Endodermal cell (in vitro differentiated cells): Measurements from ENCODE around the gene FLRT2. TPM values are rescaled to one million over a fixed set of nuclear protein-coding genes. Genes with fewer than 3 reads are reported as not detected.

Experiments used
- DNase-seq: peaks from one replicate; pipeline ENCODE4 v3.0.0-alpha.2; 2017
- H3K27ac ChIP-seq: 2 replicates; pipeline ENCODE4 v1.5.1; 2013; ENCODE audit warnings: mild to moderate bottlenecking, low read depth, low read length, moderate library complexity
- H3K27me3 ChIP-seq: 2 replicates; pipeline ENCODE4 v1.6.1; 2013; ENCODE audit warnings: mild to moderate bottlenecking, low read length, moderate library complexity; ENCODE audit not compliant: insufficient read depth, control insufficient read depth, poor library complexity, severe bottlenecking
- H3K36me3 ChIP-seq: 2 replicates; pipeline ENCODE4 v1.7.0; 2013; ENCODE audit warnings: mild to moderate bottlenecking, low read length, moderate library complexity; ENCODE audit not compliant: control insufficient read depth, insufficient read depth
- H3K4me1 ChIP-seq: one replicate; pipeline ENCODE4 v1.7.0; 2013; ENCODE audit warnings: low read length; ENCODE audit not compliant: control insufficient read depth, insufficient read depth
- H3K4me3 ChIP-seq: 2 replicates; pipeline ENCODE4 v1.5.1; 2013; ENCODE audit warnings: mild to moderate bottlenecking, low read length, moderate library complexity
- H3K9ac ChIP-seq: 2 replicates; pipeline ENCODE4 v1.6.1; 2013; ENCODE audit warnings: mild to moderate bottlenecking, low read length, moderate library complexity; ENCODE audit not compliant: poor library complexity, severe bottlenecking; ENCODE audit errors: extremely low read depth
- H3K9me3 ChIP-seq: 2 replicates; pipeline ENCODE4 v1.6.1; 2013; ENCODE audit warnings: mild to moderate bottlenecking, low read length, moderate library complexity; ENCODE audit not compliant: control insufficient read depth
- H3K27ac Mint-ChIP-seq: 2 replicates; pipeline ENCODE4 v1.8.0; 2020; ENCODE audit warnings: mixed read lengths
- H3K27me3 Mint-ChIP-seq: 2 replicates; pipeline ENCODE4 v1.8.0; 2021; ENCODE audit warnings: mild to moderate bottlenecking, mixed read lengths; ENCODE audit not compliant: insufficient read depth
- H3K36me3 Mint-ChIP-seq: 2 replicates; pipeline ENCODE4 v1.8.0; 2020; ENCODE audit warnings: low read depth, mixed read lengths
- H3K4me1 Mint-ChIP-seq: 2 replicates; pipeline ENCODE4 v1.8.0; 2020; ENCODE audit warnings: mixed read lengths
- H3K4me3 Mint-ChIP-seq: 2 replicates; pipeline ENCODE4 v1.8.0; 2020; ENCODE audit warnings: mild to moderate bottlenecking, moderate library complexity, mixed read lengths
- H3K9me3 Mint-ChIP-seq: 2 replicates; pipeline ENCODE4 v1.8.0; 2020; ENCODE audit warnings: mild to moderate bottlenecking, mixed read lengths
- WGBS, 2 experiments: methylation state at CpG; one replicate each; pipeline versions ENCODE4 v1.1.5 to v1.1.7; 2013; ENCODE audit warnings: missing lambda C conversion rate in 2 of 2, mixed read lengths in 1 of 2; ENCODE audit not compliant: insufficient coverage in 1 of 2, insufficient read length in 1 of 2; 5-methylcytosine and 5-hydroxymethylcytosine counted together
- total RNA-seq, 2 donors: library from RNA; stranded (reverse); fragmentation: NEBNext Ultra II Directional in 1 of 2; extraction: Animal tissue kit (Norgen Biotek cat#: 25700) in 1 of 2; gene quantifications; 2 replicates in 1 of 2; 3 replicates in 1 of 2; pipeline ENCODE4 v1.2.1, GENCODE V29; 2021
- TF ChIP-seq, protein P1 (sequence below): fragments of 200-600 bp; sonication (generic); conservative IDR thresholded peaks from 2 replicates; pipeline ENCODE4 v1.5.0; 2021; ENCODE audit warnings: antibody characterized with exemption, mild to moderate bottlenecking

The FLRT2 gene
- total RNA-seq, 2 donors from 2014 or later, result 26.8 to 36.4 TPM

DNA sequence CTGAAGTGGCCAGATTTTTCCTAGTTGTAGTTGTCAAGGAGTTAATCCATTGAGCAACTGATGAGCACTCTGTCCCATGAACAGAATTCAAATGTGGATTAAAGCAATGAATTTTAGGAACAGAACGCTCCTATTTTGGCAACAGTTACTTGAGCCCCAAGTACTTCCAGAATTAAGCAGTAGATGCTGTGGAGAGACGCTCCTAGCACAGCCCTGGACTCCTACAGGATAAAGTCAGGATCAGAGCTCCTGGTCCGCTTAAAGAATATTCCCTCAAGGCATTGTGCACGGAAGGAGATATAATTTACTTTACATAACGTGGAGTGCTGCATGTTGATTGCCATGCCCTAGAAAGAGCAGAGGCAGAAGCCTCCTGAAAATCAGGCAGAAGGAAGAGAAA, 53.4 kb downstream of the FLRT2 start:
- Mint-ChIP-seq H3K36me3 (peaks cover 3% of the 10 kb centered on the region), H3K27ac (no peak overlapping the region)
- TF ChIP-seq, protein P1, sequence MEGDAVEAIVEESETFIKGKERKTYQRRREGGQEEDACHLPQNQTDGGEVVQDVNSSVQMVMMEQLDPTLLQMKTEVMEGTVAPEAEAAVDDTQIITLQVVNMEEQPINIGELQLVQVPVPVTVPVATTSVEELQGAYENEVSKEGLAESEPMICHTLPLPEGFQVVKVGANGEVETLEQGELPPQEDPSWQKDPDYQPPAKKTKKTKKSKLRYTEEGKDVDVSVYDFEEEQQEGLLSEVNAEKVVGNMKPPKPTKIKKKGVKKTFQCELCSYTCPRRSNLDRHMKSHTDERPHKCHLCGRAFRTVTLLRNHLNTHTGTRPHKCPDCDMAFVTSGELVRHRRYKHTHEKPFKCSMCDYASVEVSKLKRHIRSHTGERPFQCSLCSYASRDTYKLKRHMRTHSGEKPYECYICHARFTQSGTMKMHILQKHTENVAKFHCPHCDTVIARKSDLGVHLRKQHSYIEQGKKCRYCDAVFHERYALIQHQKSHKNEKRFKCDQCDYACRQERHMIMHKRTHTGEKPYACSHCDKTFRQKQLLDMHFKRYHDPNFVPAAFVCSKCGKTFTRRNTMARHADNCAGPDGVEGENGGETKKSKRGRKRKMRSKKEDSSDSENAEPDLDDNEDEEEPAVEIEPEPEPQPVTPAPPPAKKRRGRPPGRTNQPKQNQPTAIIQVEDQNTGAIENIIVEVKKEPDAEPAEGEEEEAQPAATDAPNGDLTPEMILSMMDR, result no peak

DNA sequence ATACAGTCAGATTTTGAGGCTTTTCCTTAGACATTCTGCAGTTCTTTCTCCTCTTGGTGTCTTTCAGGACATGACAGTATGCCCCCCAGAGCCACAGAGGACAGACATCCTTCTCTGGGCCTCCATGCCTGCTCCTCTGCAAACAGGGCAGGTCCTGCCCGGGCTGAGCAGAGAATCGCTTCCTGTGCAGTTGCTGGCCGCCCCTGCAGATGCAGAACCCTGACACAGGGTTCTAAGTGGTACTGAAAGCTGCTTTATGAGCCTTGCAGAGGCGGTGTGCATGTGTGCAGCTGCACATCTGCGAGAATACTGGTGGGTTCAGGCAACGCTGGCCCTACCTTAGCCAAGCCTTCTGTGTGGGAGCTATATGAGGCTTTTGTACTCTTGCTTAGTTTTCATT, 54.5 kb downstream of the FLRT2 start:
- peaks cover 18% of the 10 kb centered on the region for H3K9me3 ChIP-seq
- no peak overlapping the region for H3K27ac ChIP-seq
- no peak overlapping the region for H3K9ac ChIP-seq
- H3K27me3 Mint-ChIP-seq, result no peaks in the 10 kb centered on the region
- H3K27me3 ChIP-seq, result no peaks in the 10 kb centered on the region
- H3K36me3 Mint-ChIP-seq, result peaks cover 12% of the 10 kb centered on the region
- H3K4me1 ChIP-seq, result no peaks in the 10 kb centered on the region
- H3K4me3 ChIP-seq, result no peak overlapping the region
- H3K4me1 Mint-ChIP-seq, result peaks cover 8% of the 10 kb centered on the region
- peaks cover 14% of the 10 kb centered on the region for H3K36me3 ChIP-seq
- H3K27ac Mint-ChIP-seq, result no peak overlapping the region
- TF ChIP-seq, protein P1, result no peak
- 93 to 100% methylated on average over 1 to 6 of the region's 6 CpGs for WGBS, 2 experiments
- peaks cover 5% of the 10 kb centered on the region for H3K9me3 Mint-ChIP-seq
- no peak for DNase-seq
- H3K4me3 Mint-ChIP-seq, result no peak overlapping the region

More for the DNA sequence above, 53.4 kb downstream of the FLRT2 start:
- Histone ChIP-seq H3K27me3 (no peaks in the 10 kb centered on the region), H3K27ac (no peak overlapping the region), H3K9me3 (peaks cover 7% of the 10 kb centered on the region), H3K9ac (no peak overlapping the region), H3K4me3 (no peak overlapping the region), H3K36me3 (peaks cover 7% of the 10 kb centered on the region), H3K4me1 (no peaks in the 10 kb centered on the region)
- Mint-ChIP-seq H3K27me3 (no peaks in the 10 kb centered on the region), H3K4me1 (peaks cover 14% of the 10 kb centered on the region), H3K9me3 (no peaks in the 10 kb centered on the region), H3K4me3 (no peak overlapping the region)
- DNase-seq, result no peak
- 97 to 100% methylated on average over 5 of the region's 5 CpGs for WGBS, 2 experiments

DNA sequence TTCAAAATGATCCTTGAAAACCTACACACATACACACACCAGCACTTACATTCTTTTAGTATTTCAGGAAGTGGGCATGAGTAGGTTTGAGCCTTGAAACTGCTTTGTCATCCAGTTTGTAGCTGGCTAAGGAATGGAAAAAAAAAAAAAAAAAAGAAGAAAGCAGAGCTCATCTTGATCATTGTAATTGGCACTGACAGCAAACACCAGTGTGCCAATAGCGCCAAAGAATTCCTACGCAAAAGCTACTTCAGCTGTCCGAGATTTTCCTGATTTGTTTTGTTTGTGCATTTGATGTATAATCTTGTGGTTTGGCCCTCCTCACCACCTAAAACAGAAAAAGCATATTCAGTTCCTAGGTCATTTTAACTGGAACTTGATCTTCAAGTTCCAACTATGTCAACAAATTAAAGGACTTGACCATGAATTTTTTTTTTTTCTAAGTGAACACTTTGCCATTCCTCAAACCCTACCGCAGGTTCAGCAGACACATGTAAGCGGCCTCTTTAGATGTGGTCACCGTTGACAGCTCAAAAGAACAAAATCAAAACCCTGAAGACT, 57.3 kb downstream of the FLRT2 start:
- H3K27ac Mint-ChIP-seq, result peak overlapping the region; percentile 50
- TF ChIP-seq, protein P1, result no peak
- H3K4me3 Mint-ChIP-seq, result no peak overlapping the region

More for the DNA sequence above, 57.3 kb downstream of the FLRT2 start:
- Histone ChIP-seq H3K4me1 (no peaks in the 10 kb centered on the region), H3K27me3 (no peaks in the 10 kb centered on the region), H3K27ac (no peak overlapping the region), H3K4me3 (no peak overlapping the region), H3K9me3 (peaks cover 24% of the 10 kb centered on the region), H3K36me3 (peaks cover 14% of the 10 kb centered on the region), H3K9ac (no peak overlapping the region)
- DNase-seq, result no peak
- Mint-ChIP-seq H3K9me3 (peaks cover 11% of the 10 kb centered on the region), H3K27me3 (no peaks in the 10 kb centered on the region), H3K4me1 (peaks cover 3% of the 10 kb centered on the region), H3K36me3 (peaks cover 14% of the 10 kb centered on the region)
- 84% methylated on average over 6 of the region's 6 CpGs; no CpG with 5 or more reads in 1 of the 2 experiments for WGBS, 2 experiments
